Skin epidermis (tissue), 12 donors: ENCODE results near the gene TBCC.

Source experiments
- H3K27ac ChIP-seq, 21 experiments: fragments of 200-600 bp; sonication (generic) in 11 of 21; one replicate each; pipeline ENCODE4 v1.5.0; 2020; ENCODE audit warnings: mild to moderate bottlenecking in 3 of 21, inconsistent platforms in 2 of 21, moderate library complexity in 2 of 21
- H3K4me3 ChIP-seq, 7 experiments: fragments of 200-600 bp; sonication (generic) in 2 of 7; one replicate each; pipeline ENCODE4 v1.5.0; 2020; ENCODE audit warnings: inconsistent platforms in 2 of 7, mild to moderate bottlenecking in 2 of 7, moderate library complexity in 1 of 7

The TBCC gene, protein sequence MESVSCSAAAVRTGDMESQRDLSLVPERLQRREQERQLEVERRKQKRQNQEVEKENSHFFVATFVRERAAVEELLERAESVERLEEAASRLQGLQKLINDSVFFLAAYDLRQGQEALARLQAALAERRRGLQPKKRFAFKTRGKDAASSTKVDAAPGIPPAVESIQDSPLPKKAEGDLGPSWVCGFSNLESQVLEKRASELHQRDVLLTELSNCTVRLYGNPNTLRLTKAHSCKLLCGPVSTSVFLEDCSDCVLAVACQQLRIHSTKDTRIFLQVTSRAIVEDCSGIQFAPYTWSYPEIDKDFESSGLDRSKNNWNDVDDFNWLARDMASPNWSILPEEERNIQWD

DNA sequence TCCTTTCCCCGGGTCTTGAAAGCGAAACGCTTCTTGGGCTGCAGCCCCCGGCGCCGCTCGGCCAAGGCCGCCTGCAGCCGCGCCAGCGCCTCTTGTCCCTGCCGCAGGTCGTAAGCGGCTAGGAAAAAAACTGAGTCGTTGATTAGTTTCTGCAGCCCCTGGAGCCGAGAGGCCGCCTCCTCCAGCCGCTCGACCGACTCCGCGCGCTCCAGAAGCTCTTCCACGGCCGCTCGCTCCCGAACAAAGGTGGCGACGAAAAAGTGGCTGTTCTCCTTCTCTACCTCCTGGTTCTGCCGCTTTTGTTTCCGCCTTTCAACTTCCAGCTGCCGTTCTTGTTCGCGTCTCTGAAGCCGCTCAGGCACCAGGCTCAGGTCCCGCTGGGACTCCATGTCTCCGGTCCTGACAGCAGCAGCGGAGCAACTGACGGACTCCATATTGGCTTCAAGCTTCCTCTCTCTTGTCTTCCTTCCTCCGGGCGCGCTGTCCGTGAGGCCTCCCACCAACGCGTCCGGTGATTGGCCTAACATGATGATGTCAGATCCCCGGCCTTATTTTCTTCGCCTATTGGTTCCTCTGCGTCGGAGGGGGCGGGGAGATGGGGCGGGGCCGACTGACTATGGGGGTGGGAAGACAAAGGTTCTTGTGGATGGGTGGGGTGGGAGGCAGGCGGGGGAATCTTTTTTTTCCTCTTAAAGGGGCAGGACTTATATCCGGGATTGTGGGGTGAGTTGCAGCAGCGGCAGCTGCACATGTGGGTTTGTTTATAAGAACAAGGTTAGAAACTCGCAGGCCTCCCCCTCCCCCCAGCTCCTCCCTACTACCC is at the start of gene TBCC:
Gene TBCC (minus strand): TSS at position 464 of the 823 bp plus-strand sequence. CDS start 30 bp downstream, at position 434.
- H3K4me3 ChIP-seq = peak within 1 kb of the TSS; percentile 72 to 100 (median 96)
- H3K27ac ChIP-seq = peak within 1 kb of the TSS; percentile 79 to 98 (median 94)

DNA sequence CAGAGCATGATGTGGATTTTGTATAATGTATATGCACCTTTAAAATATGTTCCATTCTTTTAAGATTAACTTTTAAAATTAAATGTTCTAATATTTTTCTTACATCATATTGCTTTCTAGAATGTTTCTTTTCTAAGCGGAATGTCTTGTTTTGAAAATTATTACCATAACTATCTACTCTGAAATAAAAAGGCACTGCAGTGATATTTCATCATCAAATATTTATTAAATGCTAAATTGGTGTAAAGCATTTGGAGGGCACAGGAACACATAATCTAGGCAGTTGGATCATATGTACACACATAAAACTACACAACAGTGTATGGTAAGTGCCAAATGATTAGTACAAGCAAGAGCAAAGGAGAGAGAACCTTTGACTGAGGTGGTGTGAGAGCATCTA is 49.7 kb upstream of the TBCC start:
- no peak overlapping the region for H3K27ac ChIP-seq

DNA sequence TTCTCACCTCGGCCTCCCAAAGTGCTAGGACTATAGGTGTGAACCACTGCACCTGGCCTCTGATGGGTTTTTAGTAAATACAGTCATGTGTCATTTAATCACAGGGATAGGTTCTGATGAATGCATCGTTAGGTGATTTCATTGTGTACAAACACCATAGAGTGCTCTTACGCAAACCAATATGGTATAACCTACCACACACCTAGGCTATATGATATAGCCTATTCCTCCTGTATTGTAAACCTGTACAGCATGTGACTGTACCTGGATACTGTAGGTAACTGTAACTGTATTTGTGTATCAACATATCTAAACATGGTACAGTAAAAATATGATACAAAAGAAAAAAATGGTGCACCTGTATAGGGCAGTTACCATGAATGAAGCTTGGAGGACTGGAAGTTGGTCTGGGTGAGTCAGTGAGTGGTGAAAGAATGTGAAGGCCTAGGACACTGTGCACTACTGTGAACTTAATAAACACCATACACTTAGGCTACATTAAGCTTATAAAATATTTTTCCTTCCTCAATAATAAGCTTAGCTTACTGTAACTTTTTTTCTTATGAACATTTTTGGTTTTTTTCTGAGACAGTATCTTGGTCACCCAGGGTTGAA is 45.9 kb upstream of the TBCC start:
- Histone ChIP-seq H3K27ac (peak overlapping the region in 5 of 21 experiments; percentile 3 to 52 (median 49)), H3K4me3 (no peak overlapping the region)

More for the DNA sequence above, 49.7 kb upstream of the TBCC start:
- no peak overlapping the region for H3K4me3 ChIP-seq

DNA sequence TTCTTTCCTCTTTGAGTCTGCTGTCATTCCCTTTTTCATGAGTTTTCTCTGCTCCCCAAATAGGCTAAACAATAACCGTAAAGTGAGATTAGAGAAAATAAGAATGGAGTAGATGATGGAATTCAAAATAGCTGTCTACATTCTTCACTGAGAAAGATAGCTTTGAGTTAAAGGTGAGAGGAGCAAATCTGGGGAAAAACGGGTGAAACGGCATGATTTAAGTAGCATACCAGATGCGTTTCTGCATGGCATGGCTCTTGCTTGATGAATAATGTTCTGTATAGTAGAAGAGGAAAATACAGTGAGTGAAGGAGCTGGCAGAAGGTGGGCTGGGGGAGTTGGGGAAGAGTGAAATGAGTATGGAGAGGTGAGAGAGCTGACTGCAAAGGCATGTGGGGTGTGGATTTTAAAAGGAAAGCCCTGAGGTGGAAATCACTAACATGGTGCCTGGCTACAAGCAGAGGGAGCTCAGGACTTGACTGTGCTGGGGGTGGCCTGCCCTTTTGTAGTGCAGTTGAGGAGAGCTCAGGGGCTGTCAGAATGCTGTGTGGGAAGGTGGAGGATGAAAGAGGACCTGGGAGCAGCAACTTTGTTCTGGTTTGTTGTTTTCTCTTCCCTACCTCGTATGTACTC is 44.8 kb upstream of the TBCC start:
- Histone ChIP-seq H3K4me3 (no peak overlapping the region), H3K27ac (peak overlapping the region in 11 of 21 experiments; percentile 7 to 59 (median 28))

DNA sequence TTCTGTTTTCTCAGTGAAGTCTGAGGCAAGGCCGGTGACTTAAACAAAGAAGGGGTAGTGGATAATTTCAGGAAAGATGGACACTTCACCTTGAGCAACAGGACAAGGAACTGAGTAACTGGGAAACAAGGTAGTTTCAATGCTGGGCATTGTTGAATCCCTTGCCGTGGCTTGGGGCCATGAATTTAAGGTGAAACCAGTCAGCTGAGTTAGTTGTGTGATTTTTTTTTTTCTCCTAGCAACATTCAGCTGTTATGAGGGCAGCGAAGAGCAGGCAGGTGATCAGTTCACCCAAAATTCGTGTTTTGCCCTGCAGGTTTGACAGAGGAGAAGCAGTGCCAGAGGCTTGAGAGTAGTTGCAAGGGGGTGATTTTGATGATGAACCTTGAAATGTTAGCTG is 42.8 kb upstream of the TBCC start:
- Histone ChIP-seq H3K27ac (peak overlapping the region in 5 of 21 experiments; percentile 11 to 59 (median 47)), H3K4me3 (no peak overlapping the region)

DNA sequence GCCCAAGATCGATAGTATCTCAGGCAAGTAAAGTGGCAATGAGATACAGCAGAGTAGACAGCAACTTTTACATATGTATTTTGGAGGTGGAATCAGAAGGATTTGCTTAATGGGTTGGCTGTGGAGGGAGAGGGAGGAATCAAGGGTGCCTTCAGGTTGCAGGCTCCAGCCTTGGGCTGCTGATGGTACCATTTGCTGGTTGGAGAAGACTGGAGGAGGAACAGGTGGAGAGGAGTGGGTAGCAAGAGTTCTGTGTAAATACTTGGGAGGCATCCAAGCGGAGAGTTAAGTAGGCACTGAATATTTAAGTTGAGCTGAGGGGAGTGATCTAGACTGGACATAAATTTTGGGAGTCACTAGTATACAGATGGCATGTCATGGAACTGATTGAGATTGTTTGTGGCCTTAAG is 41.2 kb upstream of the TBCC start:
- no peak overlapping the region for H3K4me3 ChIP-seq
- H3K27ac ChIP-seq = peak overlapping the region in 7 of 21 experiments; percentile 2 to 100 (median 45)

DNA sequence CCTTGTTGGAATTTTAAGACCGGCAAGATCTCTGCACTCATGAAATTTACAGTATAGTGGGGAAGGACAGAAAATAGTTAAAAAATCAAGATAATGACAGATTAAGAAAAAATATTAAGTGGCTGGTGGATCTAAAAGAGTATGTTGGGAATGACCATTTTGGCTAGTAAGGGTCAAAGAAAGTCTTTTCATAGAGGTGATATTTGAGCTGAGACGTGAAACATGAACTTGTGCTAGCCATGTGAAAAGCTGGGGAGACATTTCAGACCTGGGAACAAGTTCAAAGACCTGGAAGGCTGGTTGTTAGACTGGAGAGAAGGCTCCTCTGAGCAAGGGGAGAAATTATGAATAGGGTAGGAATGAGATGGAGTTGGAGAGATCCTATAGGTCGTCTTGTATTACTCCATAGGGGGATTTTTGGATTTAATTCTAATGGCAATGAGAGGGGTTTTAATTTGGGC is 40.7 kb upstream of the TBCC start:
- Histone ChIP-seq H3K4me3 (no peak overlapping the region), H3K27ac (peak overlapping the region in 9 of 21 experiments; percentile 2 to 100 (median 44))

DNA sequence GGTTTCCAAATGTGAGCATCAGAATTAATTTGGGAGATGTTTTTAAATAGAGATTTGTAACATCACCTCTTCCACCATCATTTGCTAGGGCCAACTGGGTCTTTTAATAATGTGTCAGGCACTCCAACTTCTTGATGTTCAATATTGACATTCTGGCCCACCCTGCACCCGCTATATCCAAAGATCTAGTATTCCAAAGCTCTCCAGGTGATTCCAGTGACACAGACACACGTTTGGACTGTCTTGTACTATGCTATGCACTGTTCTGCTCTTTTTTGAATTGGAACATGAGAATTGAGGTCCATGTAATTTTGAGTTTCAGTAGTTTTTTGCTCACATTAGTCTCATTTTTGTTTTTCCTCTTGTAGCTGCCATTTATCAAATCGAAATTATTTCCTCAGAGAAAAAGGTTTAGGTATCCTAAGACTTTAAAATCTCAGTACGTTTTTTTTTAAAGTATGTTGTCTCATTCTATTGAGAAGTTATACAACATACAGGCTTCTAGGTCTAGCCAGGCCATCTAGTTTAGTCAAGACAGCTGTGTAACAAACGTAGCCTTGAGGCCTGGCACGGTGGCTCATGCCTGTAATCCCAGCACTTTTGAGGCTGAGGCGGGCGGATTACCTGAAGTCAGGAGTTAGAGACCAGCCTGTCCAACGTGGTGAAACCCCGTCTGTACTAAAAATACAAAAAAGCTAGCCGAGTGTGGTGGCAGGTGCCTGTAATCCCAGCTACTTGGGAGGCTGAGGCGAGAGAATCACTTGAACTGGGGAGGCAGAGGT is 39.0 kb upstream of the TBCC start:
- H3K27ac ChIP-seq = peak overlapping the region in 18 of 21 experiments; percentile 99 to 100 (median 100)
- H3K4me3 ChIP-seq = peak overlapping the region; percentile 43 to 100 (median 76)

DNA sequence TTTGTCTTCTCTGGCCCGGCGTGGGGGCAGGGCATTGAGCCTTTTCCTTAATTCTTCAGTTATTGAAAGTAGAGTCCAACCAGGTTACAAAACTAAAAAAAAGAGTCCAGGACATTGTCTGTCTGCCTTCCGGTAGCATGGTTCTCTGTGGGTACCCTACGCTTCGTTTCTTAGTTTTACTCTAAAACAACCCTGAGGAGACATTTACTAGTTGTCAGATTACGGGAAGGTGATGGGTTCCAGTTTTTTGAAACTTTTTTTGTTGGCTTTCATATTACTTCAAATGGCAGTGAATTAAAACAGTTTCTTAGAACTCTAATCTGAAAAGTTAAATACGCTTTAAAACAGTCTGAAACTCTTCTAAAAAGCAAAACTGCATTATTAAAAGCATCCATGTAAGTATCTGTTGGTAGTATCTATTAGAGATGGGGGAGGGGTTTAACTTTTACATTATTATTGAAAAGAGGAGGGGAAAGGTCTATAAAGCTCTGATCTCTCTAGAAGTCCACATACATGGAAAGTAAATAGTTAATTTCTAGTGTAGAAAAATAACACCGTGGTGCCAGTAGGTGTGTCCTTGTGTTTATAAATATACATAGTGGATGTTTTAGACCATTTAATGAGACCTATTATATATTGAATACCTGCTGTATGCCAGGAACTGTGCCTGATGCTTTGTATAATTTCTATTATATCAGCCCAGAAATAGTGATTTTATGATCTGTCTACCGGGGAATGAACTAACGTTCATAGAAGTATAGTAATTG is 38.2 kb upstream of the TBCC start:
- Histone ChIP-seq H3K4me3 (peak overlapping the region; percentile 43 to 100 (median 76)), H3K27ac (peak overlapping the region; percentile 99 to 100 (median 100))

DNA sequence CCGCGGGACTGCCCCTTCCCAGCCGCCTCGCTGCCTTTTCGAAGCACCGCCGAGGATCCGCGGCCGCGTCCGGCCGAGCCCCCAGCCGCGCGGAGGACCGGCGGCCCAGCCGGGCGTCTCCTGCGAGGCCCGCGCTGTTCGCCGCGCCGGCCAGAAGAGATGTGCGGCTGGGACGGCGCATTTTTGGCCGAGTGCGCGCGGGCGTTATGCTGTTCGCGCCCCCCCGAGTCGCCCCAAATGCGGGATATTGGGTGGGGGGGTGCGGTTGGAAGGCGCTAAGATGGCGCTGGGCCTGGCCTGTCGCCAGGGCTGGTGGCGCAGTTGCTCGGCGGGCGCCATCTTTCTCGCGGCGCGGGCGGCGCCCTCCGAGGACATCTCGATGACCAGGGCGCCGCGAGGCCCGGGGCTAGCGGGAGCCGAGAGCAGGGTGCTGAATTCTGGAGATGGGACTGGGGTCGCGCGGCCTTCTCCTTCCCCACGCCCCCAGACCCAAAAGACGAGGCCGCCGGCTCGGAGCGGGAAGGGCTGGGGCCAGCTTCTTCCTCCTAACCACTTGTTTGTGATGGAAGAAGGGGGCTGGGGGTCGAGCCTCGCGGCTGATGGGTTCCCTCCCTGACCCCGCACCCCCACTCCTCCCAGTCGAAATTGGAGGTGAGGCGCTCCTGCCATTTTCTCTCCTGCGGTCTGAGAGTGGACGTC is 37.4 kb upstream of the TBCC start:
- Histone ChIP-seq H3K4me3 (peak overlapping the region; percentile 43 to 100 (median 76)), H3K27ac (peak overlapping the region; percentile 99 to 100 (median 100))

DNA sequence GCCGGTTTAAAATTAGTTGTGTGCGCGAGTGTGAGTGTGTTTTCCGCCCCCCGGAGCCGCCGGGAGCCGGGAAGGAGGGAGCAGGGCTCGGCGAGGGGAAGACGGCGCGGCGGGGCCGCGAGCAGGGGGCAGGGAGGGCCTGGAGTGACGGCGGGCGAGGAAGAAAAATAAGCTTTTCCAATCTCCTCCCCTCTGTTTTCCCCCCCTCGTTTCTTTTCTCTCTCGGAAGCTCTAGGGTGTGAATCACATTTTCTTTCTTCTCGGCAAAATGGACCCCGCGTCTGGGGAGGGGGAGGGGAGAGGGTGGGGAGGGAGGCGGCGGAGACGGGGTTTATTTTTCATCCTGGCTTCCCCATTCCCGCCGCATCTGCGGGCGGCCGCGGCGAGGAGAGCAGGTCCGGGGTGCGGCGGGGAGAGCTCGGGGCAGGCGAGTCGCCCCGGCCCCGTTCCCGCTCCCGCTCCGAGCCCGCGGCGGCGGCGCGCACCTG is 36.8 kb upstream of the TBCC start:
- Histone ChIP-seq H3K4me3 (peak overlapping the region; percentile 43 to 100 (median 76)), H3K27ac (peak overlapping the region; percentile 99 to 100 (median 100))

DNA sequence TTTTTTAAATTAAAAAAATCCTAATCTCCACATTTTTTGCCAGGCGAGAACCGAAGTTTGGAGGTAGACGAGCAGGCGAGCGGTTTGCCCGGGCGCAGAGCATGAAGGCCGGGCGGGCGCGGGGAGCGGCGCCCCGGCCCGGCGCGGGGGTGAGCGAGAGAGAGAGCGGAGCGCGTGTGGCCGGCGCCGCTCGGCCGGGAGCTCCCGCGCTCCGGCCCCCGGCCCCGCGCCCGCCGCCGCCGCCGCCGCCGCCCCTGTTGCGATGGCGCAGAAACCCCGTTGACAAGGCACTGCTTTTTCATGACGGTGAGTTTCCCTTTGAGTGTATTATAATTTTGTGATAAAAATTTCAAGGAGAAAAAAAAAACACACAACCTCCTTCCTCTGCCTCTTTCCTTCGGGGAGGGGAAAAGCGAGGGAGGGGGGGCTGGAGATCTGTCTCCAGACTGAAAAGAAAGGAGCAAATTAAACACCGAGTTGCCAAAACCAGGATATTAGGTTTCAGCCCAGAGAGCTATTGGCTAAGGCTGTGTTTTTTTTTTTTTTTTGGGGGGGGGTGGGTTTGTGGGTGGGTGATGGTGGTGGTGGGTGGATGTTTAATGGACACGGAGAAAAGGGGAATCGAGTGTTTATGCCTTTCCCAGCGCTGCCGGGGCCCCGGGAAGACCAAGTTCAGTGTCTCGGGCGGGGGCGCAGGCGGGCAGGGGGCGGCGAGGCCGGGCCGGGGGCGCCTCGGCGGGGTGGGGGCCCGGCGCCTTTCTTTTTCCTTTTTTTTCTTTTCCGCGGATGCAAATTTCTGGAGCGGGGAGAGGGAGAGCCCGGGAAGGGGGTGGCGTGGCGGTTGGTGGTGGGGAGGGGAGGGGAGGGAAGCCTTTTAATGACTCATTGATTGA is 36.1 kb upstream of the TBCC start, which contains the start of gene BICRAL:
Gene BICRAL (plus strand): TSS at position 257 of the 893 bp plus-strand sequence. CDS start 39,971 bp downstream, outside the sequence.
- Histone ChIP-seq H3K27ac (peak within 1 kb of the TSS; percentile 99 to 100 (median 100)), H3K4me3 (peak within 1 kb of the TSS; percentile 43 to 100 (median 76))

DNA sequence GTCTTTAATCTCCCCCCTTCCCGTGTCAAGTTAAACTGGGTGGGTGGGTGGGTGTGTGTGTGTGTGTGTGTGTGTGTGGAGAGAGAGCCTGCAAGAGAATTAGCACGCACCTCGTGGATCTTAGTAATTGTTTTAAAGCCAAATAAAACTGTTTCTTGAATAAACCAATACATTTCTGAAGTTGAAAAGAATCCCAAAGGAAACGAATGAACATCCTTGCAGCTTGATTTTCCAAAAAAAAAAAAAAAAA is 35.6 kb upstream of the TBCC start:
- Histone ChIP-seq H3K27ac (peak overlapping the region; percentile 99 to 100 (median 100)), H3K4me3 (peak overlapping the region; percentile 43 to 100 (median 76))

DNA sequence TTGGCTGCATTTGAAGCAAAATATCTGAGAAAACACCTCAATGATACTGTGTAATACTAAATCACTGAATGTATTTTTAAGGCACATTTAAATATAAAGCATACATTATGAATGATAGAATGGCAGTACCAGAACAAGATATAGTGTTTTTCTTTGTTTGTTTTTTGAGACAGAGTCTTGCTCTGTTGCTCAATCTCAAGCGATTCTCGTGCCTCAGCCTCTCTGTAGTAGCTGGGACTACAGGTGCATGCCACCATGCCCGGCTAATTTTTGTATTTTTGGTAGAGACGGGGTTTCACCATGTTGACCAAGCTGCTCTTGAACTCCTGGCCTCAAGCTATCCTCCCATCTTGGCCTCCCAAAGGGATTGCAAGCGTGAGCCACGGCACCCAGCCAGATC is 33.6 kb upstream of the TBCC start:
- H3K27ac ChIP-seq = peak overlapping the region in 4 of 21 experiments; percentile 33 to 100 (median 77)

DNA sequence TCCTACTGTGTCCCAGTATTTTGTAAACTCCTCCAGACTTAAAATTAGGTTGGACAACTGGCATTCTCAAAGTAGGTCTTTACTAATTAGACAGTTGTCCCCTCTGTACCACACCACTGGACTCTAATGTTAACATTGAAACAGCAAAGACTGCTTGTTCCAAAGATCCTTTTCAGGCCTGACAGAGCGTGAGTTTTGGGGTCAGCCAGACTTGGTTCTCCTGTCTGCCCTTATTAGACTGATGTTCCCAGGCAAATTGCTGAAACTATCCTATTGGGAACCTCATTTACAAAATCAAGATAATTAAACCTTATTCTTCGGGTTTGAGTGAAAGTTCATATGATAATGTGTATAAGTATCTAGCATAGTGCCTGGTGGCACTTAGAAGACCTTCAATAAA is 32.2 kb upstream of the TBCC start:
- peak overlapping the region in 1 of 21 experiments; percentile 21 for H3K27ac ChIP-seq
- H3K4me3 ChIP-seq = no peak overlapping the region

More for the DNA sequence above, 33.6 kb upstream of the TBCC start:
- H3K4me3 ChIP-seq = no peak overlapping the region

DNA sequence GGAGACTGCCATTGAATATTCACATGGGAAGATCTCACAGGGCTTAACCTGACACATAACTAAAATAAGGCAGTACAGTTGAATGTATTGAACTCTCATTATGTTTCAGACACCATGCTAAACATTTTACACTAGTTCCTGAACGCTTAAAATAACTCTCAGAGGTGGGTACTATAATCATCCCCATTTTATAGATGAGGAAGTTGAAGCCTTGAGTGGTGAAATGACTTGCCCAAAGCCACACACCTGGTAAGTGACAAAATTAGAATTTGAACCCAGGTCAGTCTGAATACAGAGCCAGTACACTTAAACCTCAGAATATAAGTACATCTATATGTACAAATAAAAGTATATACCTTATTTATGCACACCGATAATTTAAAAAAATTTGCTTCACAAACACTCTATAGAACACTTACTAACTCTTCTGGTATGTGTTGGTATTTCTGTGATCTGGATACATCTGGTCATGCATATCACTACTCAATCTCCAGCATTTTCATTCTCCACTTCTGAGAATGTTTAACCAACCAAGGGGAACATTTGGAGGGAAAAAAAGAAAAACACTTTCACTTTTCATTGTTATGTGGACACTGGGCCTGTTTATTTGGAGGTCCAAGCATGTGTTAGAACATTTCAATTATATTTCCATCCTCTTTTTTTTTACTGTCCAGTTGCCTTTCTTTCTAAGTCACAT is 31.4 kb upstream of the TBCC start:
- peak overlapping the region in 3 of 21 experiments; percentile 88 to 92 (median 88) for H3K27ac ChIP-seq
- no peak overlapping the region for H3K4me3 ChIP-seq
